HG02642 (cell line): Measurements from ENCODE around the gene PEX7.
A peak's percentile ranks its signal among the peaks of the same experiment; 100 is the strongest.
"Not testable (repeated sequence)": the region's sequence is repeated elsewhere in the genome, so short reads cannot be mapped to it uniquely, and the experiment has no call there.

Experiments used
- ATAC-seq: cut with Tn5 transposase; IDR thresholded peaks from one replicate; pipeline ENCODE4 v1.9.1; 2021; ENCODE audit warnings: mild to moderate bottlenecking; ENCODE audit not compliant: unreplicated experiment, poor library complexity

Gene PEX7

GRCh38 chr6:136790411-136791295 is 31.7 kb upstream of the PEX7 start:
- no peak for ATAC-seq

- ATAC-seq: peak; percentile 26
These were observed 30.9 kb upstream of the PEX7 start for GRCh38 chr6:136791296-136792094.

GRCh38 chr6:136792095-136792409 is 30.3 kb upstream of the PEX7 start:
- ATAC-seq: no peak

GRCh38 chr6:136792410-136793262 is 29.8 kb upstream of the PEX7 start, which contains the start of gene MAP3K5:
Gene MAP3K5, minus strand, starts transcription at chr6:136792477. Its CDS starts 320 bp downstream, at chr6:136792157.
- peak; percentile 73 for ATAC-seq

GRCh38 chr6:136793363-136793762 is 29.0 kb upstream of the PEX7 start:
- ATAC-seq: no peak

GRCh38 chr6:136795386-136795785 is 27.0 kb upstream of the PEX7 start:
- ATAC-seq: no peak

- ATAC-seq: no peak
These were observed 26.4 kb upstream of the PEX7 start for GRCh38 chr6:136795996-136796395.

- no peak for ATAC-seq
These were observed 24.3 kb upstream of the PEX7 start for GRCh38 chr6:136798044-136798443.

GRCh38 chr6:136801581-136801980 is 20.8 kb upstream of the PEX7 start:
- no peak for ATAC-seq

GRCh38 chr6:136803608-136804007 is 18.8 kb upstream of the PEX7 start:
- ATAC-seq: no peak

GRCh38 chr6:136809091-136809860 is 13.1 kb upstream of the PEX7 start:
- no peak for ATAC-seq

GRCh38 chr6:136811272-136811671 is 11.1 kb upstream of the PEX7 start:
- no peak for ATAC-seq

GRCh38 chr6:136812174-136812573 is 10.2 kb upstream of the PEX7 start:
- no peak for ATAC-seq

- not testable (repeated sequence) for ATAC-seq
These were observed 6.8 kb upstream of the PEX7 start for GRCh38 chr6:136815608-136816007.

GRCh38 chr6:136816656-136817055 is 5.7 kb upstream of the PEX7 start:
- ATAC-seq: no peak

GRCh38 chr6:136820561-136820960 is 1.8 kb upstream of the PEX7 start:
- no peak for ATAC-seq

GRCh38 chr6:136822046-136822375 is 381 bp upstream of the PEX7 start:
- peak; percentile 1 for ATAC-seq

GRCh38 chr6:136823128-136823660 is 802 bp downstream of the PEX7 start:
- ATAC-seq: no peak

GRCh38 chr6:136826216-136826615 is 3.8 kb downstream of the PEX7 start:
- no peak for ATAC-seq
